CD14-positive monocyte (primary cell): ENCODE results near the gene TOR1B. TPM values are rescaled to one million over a fixed set of nuclear protein-coding genes. Genes with fewer than 3 reads are reported as not detected.

Source experiments
- DNase-seq, 3 donors: peaks; one replicate each; pipeline ENCODE4 v3.0.0-alpha.2; 2011 to 2022
- H2AFZ ChIP-seq: 2 replicates; pipeline ENCODE4 v1.6.0; 2012; ENCODE audit warnings: mild to moderate bottlenecking, low read depth, low read length, inconsistent platforms; ENCODE audit not compliant: insufficient read depth, poor library complexity, severe bottlenecking
- H3K27ac ChIP-seq, 2 donors: 1 replicate in 1 of 2; 2 replicates in 1 of 2; pipeline ENCODE4 v1.5.1; 2012 to 2013; ENCODE audit warnings: low read length in 2 of 2, control low read depth in 1 of 2, inconsistent platforms in 1 of 2, low read depth in 1 of 2, mild to moderate bottlenecking in 1 of 2
- H3K27me3 ChIP-seq, 2 donors: one replicate each; pipeline versions ENCODE4 v1.6.0 to v1.6.1; 2011 to 2013; ENCODE audit warnings: low read length in 2 of 2; ENCODE audit not compliant: control insufficient read depth in 2 of 2, insufficient read depth in 2 of 2
- H3K36me3 ChIP-seq, 2 donors: replicated peaks in 1 of 2; 1 replicate in 1 of 2; 2 replicates in 1 of 2; pipeline versions ENCODE4 v1.5.1 to v1.6.1; 2012 to 2013; ENCODE audit warnings: low read length in 2 of 2, control low read depth in 1 of 2, inconsistent platforms in 1 of 2, mild to moderate bottlenecking in 1 of 2; ENCODE audit not compliant: insufficient read depth in 2 of 2, control insufficient read depth in 1 of 2
- H3K4me1 ChIP-seq, 2 donors: 1 replicate in 1 of 2; 2 replicates in 1 of 2; pipeline versions ENCODE4 v1.5.1 to v1.6.1; 2012 to 2013; ENCODE audit warnings: low read length in 2 of 2, control low read depth in 1 of 2, inconsistent platforms in 1 of 2, mild to moderate bottlenecking in 1 of 2, moderate library complexity in 1 of 2; ENCODE audit not compliant: insufficient read depth in 2 of 2, control insufficient read depth in 1 of 2
- H3K4me2 ChIP-seq: replicated peaks from 2 replicates; pipeline ENCODE3; 2012; ENCODE audit warnings: low read length, moderate library complexity, mild to moderate bottlenecking; ENCODE audit not compliant: poor library complexity, severe bottlenecking; ENCODE audit errors: extremely low read depth
- H3K4me3 ChIP-seq, 3 experiments: fragments of 200-600 bp in 1 of 3; sonication (generic) in 1 of 3; replicated peaks in 1 of 3; 1 replicate in 2 of 3; 2 replicates in 1 of 3; pipeline ENCODE4 v1.5.1; 2011 to 2013; ENCODE audit warnings: low read length in 3 of 3, mild to moderate bottlenecking in 3 of 3, control low read depth in 2 of 3, low read depth in 2 of 3, inconsistent platforms in 1 of 3, moderate library complexity in 1 of 3
- H3K79me2 ChIP-seq: 2 replicates; pipeline ENCODE4 v1.6.0; 2012; ENCODE audit warnings: mild to moderate bottlenecking, control low read depth, inconsistent platforms, low read length, moderate library complexity; ENCODE audit not compliant: insufficient read depth
- H3K9ac ChIP-seq: 2 replicates; pipeline ENCODE4 v1.6.0; 2017; ENCODE audit warnings: low read length, mild to moderate bottlenecking; ENCODE audit not compliant: insufficient read depth, poor library complexity, severe bottlenecking
- H3K9me3 ChIP-seq, 2 donors: replicated peaks in 1 of 2; 1 replicate in 1 of 2; 2 replicates in 1 of 2; pipeline versions ENCODE4 v1.5.1 to v1.6.1; 2012 to 2013; ENCODE audit warnings: low read length in 2 of 2, control low read depth in 1 of 2; ENCODE audit not compliant: control insufficient read depth in 1 of 2, insufficient read depth in 1 of 2
- H4K20me1 ChIP-seq: 2 replicates; pipeline ENCODE4 v1.6.0; 2012; ENCODE audit warnings: mild to moderate bottlenecking, low read length, control low read depth, moderate library complexity; ENCODE audit not compliant: insufficient read depth
- H3K27ac Mint-ChIP-seq, 7 donors: one replicate each; pipeline ENCODE4 v1.8.0; 2020; ENCODE audit warnings: mild to moderate bottlenecking in 7 of 7, mixed read lengths in 7 of 7, moderate library complexity in 6 of 7, inconsistent platforms in 2 of 7
- H3K27me3 Mint-ChIP-seq, 3 donors: one replicate each; pipeline ENCODE4 v1.8.0; 2021 to 2022; ENCODE audit warnings: low read depth in 3 of 3, mild to moderate bottlenecking in 3 of 3, mixed read lengths in 3 of 3, moderate library complexity in 3 of 3, inconsistent platforms in 1 of 3
- H3K36me3 Mint-ChIP-seq, 2 donors: one replicate each; pipeline ENCODE4 v1.8.0; 2020; ENCODE audit warnings: mixed read lengths in 2 of 2, inconsistent platforms in 1 of 2, mild to moderate bottlenecking in 1 of 2
- H3K4me1 Mint-ChIP-seq: one replicate; pipeline ENCODE4 v1.8.0; 2020; ENCODE audit warnings: mild to moderate bottlenecking, mixed read lengths
- H3K4me3 Mint-ChIP-seq, 2 donors: one replicate each; pipeline ENCODE4 v1.8.0; 2020; ENCODE audit warnings: mild to moderate bottlenecking in 2 of 2, mixed read lengths in 2 of 2, moderate library complexity in 1 of 2
- H3K9me3 Mint-ChIP-seq, 7 donors: one replicate each; pipeline ENCODE4 v1.8.0; 2020 to 2022; ENCODE audit warnings: mixed read lengths in 7 of 7, mild to moderate bottlenecking in 6 of 7, moderate library complexity in 6 of 7, inconsistent platforms in 2 of 7
- CTCF ChIP-seq: fragments of 200-600 bp; IDR thresholded peaks from one replicate; pipeline ENCODE4 v1.8.0; 2022; ENCODE audit warnings: antibody characterized with exemption, mild to moderate bottlenecking
- WGBS: methylation state at CpG from one replicate; pipeline ENCODE4 v1.1.5; 2013; ENCODE audit warnings: missing lambda C conversion rate; ENCODE audit not compliant: insufficient coverage; 5-methylcytosine and 5-hydroxymethylcytosine counted together
- intact Hi-C, 2 donors: fragments of 100-400 bp; cut with micrococcal nuclease; formaldehyde crosslinking; loops; one replicate each; pipeline versions ENCODE4 v1.15.0 to v1.15.1; 2023
- polyA plus RNA-seq, 3 donors: library from polyadenylated mRNA; depleted of rRNA in 1 of 3; unstranded in 2 of 3; stranded (reverse) in 1 of 3; fragments of 300-500 nt in 2 of 3; fragments of >200 nt in 1 of 3; fragmentation: Illumina TruSeq in 2 of 3; gene quantifications; 1 replicate in 2 of 3; 2 replicates in 1 of 3; pipeline ENCODE4 v1.2.3, GENCODE V29; 2012 to 2021

TOR1B gene
- polyA plus RNA-seq, 3 donors: 15.8 to 22.5 (median 18.0) TPM

DNA sequence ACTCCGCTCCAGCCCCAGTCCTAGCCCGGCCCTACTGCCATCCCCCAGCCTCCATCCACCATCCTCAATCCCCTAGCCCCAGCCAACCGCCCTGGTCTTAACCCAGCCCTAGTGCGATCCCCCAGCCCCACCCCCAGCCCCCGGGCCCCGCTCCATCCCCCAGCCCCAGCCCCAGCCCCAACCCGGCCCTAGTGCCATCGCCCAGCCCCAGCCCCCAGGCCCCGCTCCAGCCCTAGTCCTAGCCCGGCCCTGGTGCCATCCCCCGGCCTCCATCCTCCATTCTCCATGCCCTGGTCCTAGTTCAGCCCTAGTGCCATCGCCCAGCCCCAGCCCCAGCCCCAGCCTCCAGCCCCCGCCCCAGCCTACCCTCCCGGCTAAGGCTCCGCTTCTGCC, 20.6 kb downstream of the TOR1B start:
- Histone ChIP-seq H4K20me1 (peaks cover 5% of the 10 kb centered on the region), H3K36me3 (peaks cover 41 to 58% of the 10 kb centered on the region in 2 donors), H2AFZ (peak overlapping the region; percentile 86), H3K9ac (peak overlapping the region; percentile 79), H3K9me3 (no peaks in the 10 kb centered on the region), H3K4me1 (peaks cover 10 to 13% of the 10 kb centered on the region in 2 donors), H3K27ac (peak overlapping the region in 1 of 2 donors; percentile 79), H3K27me3 (no peaks in the 10 kb centered on the region), H3K4me3 (peak overlapping the region; percentile 65 to 88 (median 82)), H3K4me2 (peak overlapping the region; percentile 91), H3K79me2 (peaks cover 46% of the 10 kb centered on the region)
- TF ChIP-seq CTCF: no peak
- peak overlapping the region; percentile 81 to 92 for H3K4me3 Mint-ChIP-seq
- peaks cover 0 to 2% (median 0%) of the 10 kb centered on the region in 7 donors for H3K9me3 Mint-ChIP-seq
- 0% methylated on average over 5 of the region's 15 CpGs for WGBS
- peak overlapping the region in 5 of 7 donors; percentile 74 to 93 (median 80) for H3K27ac Mint-ChIP-seq
- H3K27me3 Mint-ChIP-seq: peaks cover 0 to 3% (median 1%) of the 10 kb centered on the region in 3 donors
- H3K4me1 Mint-ChIP-seq: peaks cover 10% of the 10 kb centered on the region
- peaks cover 37 to 58% of the 10 kb centered on the region in 2 donors for H3K36me3 Mint-ChIP-seq
- no peak for DNase-seq
- intact Hi-C loops: no loop called here

DNA sequence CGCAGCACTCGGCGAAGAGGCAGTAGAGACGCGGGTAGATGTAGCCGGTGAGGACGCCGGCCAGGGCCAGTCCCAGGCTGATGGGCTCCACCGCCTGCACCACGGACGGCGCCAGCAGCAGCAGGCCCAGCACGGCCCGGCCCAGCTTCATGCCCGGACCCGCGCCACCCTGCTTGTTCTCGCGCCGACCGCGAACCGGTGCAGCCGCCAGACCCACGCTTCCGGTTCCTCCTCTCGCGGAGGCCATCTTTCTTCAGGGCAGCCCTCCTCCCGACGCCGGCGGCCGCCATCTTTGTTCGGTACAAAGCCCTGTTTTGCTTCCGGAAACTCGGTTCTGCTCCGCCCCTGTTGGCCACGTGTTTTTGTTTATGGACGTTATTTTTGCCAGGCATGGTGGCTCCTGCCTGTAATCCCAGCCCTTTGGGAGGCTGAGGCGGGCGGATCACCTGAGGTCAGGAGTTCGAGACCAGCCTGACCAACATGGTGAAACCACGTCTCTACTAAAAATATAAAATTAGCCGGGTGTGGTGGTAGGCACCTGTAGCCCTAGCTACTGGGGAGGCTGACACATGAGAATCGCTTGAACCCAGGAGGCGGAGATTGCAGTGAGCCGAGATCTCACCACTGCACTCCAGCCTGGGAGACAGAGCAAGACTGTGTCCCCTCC, 21.1 kb downstream of the TOR1B start, which contains the start of gene TOR1A:
TSS of gene TOR1A (minus strand) at position 202 of the 667 bp plus-strand sequence. CDS start at position 151, 51 bp downstream.
- 2% methylated on average over 30 of the region's 47 CpGs for WGBS
- DNase-seq: peak; percentile 92 to 95 (median 94)
- Histone ChIP-seq H3K9me3 (no peaks in the 10 kb centered on the region), H3K79me2 (peaks cover 41% of the 10 kb centered on the region), H3K9ac (peak within 1 kb of the TSS; percentile 79), H3K4me2 (peak within 1 kb of the TSS; percentile 91), H4K20me1 (peaks cover 5% of the 10 kb centered on the region), H3K27me3 (no peaks in the 10 kb centered on the region), H3K4me3 (peak within 1 kb of the TSS; percentile 65 to 88 (median 82)), H3K4me1 (peaks cover 10 to 13% of the 10 kb centered on the region in 2 donors), H2AFZ (peak within 1 kb of the TSS; percentile 86), H3K36me3 (peaks cover 41 to 58% of the 10 kb centered on the region in 2 donors), H3K27ac (peak within 1 kb of the TSS; percentile 3 to 79)
- Mint-ChIP-seq H3K27ac (peak within 1 kb of the TSS; percentile 49 to 93 (median 86)), H3K4me1 (peaks cover 9% of the 10 kb centered on the region), H3K9me3 (peaks cover 0 to 2% (median 0%) of the 10 kb centered on the region in 7 donors), H3K4me3 (peak within 1 kb of the TSS; percentile 81 to 92), H3K27me3 (peaks cover 0 to 3% (median 1%) of the 10 kb centered on the region in 3 donors), H3K36me3 (peaks cover 37 to 58% of the 10 kb centered on the region in 2 donors)
- intact Hi-C loops: no loop called here
- TF ChIP-seq CTCF: no peak
